DMS79 treated with DMSO at 0.1 percent for 48 hours (cell line): ENCODE measurements around the gene AXIN1.
A peak's percentile ranks its signal among the peaks of the same experiment; 100 is the strongest.
"Not testable (repeated sequence)": the region's sequence is repeated elsewhere in the genome, so short reads cannot be mapped to it uniquely, and the experiment has no call there.

Experiments
- DNase-seq: peaks from one replicate; lab custom pipeline; 2025; lab: John Stamatoyannopoulos, UW

The AXIN1 gene

GRCh38 chr16:381012-381788, 28.7 kb upstream of the AXIN1 start:
- no peak for DNase-seq

- DNase-seq = no peak
Observed at GRCh38 chr16:380762-381011, 28.2 kb upstream of the AXIN1 start.

GRCh38 chr16:379961-380761, 27.6 kb upstream of the AXIN1 start:
- DNase-seq = no peak

GRCh38 chr16:379183-379960, 26.8 kb upstream of the AXIN1 start:
- peak; percentile 96 for DNase-seq

GRCh38 chr16:378821-379182, 26.3 kb upstream of the AXIN1 start:
- DNase-seq = no peak

- not testable (repeated sequence) for DNase-seq
Observed at GRCh38 chr16:378113-378820, 25.7 kb upstream of the AXIN1 start.

- DNase-seq = no peak
Observed at GRCh38 chr16:377419-377951, 25.0 kb upstream of the AXIN1 start.

- no peak for DNase-seq
Observed at GRCh38 chr16:376817-377418, 24.4 kb upstream of the AXIN1 start.

- no peak for DNase-seq
Observed at GRCh38 chr16:375927-376816, 23.6 kb upstream of the AXIN1 start.

GRCh38 chr16:375212-375611, 22.7 kb upstream of the AXIN1 start:
- no peak for DNase-seq

- DNase-seq = no peak
Observed at GRCh38 chr16:374616-374926, 22.0 kb upstream of the AXIN1 start.

GRCh38 chr16:373848-374615, 21.5 kb upstream of the AXIN1 start:
- DNase-seq = no peak

- DNase-seq = no peak
Observed at GRCh38 chr16:373020-373598, 20.6 kb upstream of the AXIN1 start.

- DNase-seq = no peak
Observed at GRCh38 chr16:372302-372983, 19.9 kb upstream of the AXIN1 start.

GRCh38 chr16:371515-372301, 19.2 kb upstream of the AXIN1 start:
- DNase-seq = no peak

GRCh38 chr16:370979-371514, 18.5 kb upstream of the AXIN1 start:
- DNase-seq = no peak

- DNase-seq = peak; percentile 93
Observed at GRCh38 chr16:370443-370842, 17.9 kb upstream of the AXIN1 start, which contains the start of gene MRPL28. Gene MRPL28 (minus strand): TSS chr16:370538. CDS start chr16:370218, 320 bp downstream.
